ENCODE results near the gene GPR162.

- TF ChIP-seq CTCF (IDR thresholded peaks at IDR 0.05) (no peak), POLR2AphosphoS5 (IDR thresholded peaks at IDR 0.05) (no peak)
These were observed 18.0 kb downstream of the GPR162 start for GRCh38 chr12:6839482-6840201.
